WTC11 (cell line): ENCODE data around the gene C4orf50. TPM values are rescaled to one million over a fixed set of nuclear protein-coding genes. Genes with fewer than 3 reads are reported as not detected.

ENCODE experiments used
- ATAC-seq: fragments of 200-7000 bp; cut with Tn5 transposase; 2 replicates; pipeline ENCODE4 v1.10.0; 2021; ENCODE audit warnings: mild to moderate bottlenecking, moderate library complexity
- CTCF ChIA-PET: fragments of 300-600 bp; sonication (Branson Sonifier 250); formaldehyde crosslinking; loops from one replicate; lab custom pipeline; 2021; ENCODE audit warnings: antibody characterized with exemption; lab: Charles Lee
- POLR2A ChIA-PET: fragments of 350-600 bp; sonication (Branson Sonifier 250); formaldehyde crosslinking; loops from one replicate; lab custom pipeline; 2021; ENCODE audit warnings: antibody characterized with exemption; lab: Charles Lee
- DNase-seq: peaks from one replicate; pipeline ENCODE4 v3.0.0; 2021; ENCODE audit warnings: low spot score
- H3K27ac Mint-ChIP-seq: 2 replicates; pipeline ENCODE4 v1.8.0; 2021; ENCODE audit warnings: mixed read lengths
- H3K27me3 Mint-ChIP-seq: 2 replicates; pipeline ENCODE4 v1.8.0; 2021; ENCODE audit warnings: low read depth, mild to moderate bottlenecking, moderate library complexity, mixed read lengths
- H3K36me3 Mint-ChIP-seq: 2 replicates; pipeline ENCODE4 v1.8.0; 2021; ENCODE audit warnings: mixed read lengths
- H3K4me1 Mint-ChIP-seq: 2 replicates; pipeline ENCODE4 v1.8.0; 2022; ENCODE audit warnings: mixed read lengths
- H3K4me3 Mint-ChIP-seq: 2 replicates; pipeline ENCODE4 v1.8.0; 2021; ENCODE audit warnings: mild to moderate bottlenecking, moderate library complexity, mixed read lengths
- H3K9me3 Mint-ChIP-seq: 2 replicates; pipeline ENCODE4 v1.8.0; 2021; ENCODE audit warnings: mixed read lengths
- GTF2I ChIP-seq: fragments of 250-450 bp; sonication (Bioruptor Pico); conservative IDR thresholded peaks from 2 replicates; pipeline ENCODE4 v1.4.0; 2021; ENCODE audit warnings: mild to moderate bottlenecking
- NFYB ChIP-seq: sonication (generic); formaldehyde crosslinking; conservative IDR thresholded peaks from 2 replicates; pipeline ENCODE4 v1.8.0; 2022; ENCODE audit warnings: low read depth, missing genetic modification reagents
- SMAD3 ChIP-seq: sonication (generic); formaldehyde crosslinking; IDR thresholded peaks from 2 replicates; pipeline ENCODE4 v1.8.0; 2022; ENCODE audit warnings: missing genetic modification reagents, mild to moderate bottlenecking, borderline replicate concordance
- TP53 ChIP-seq: sonication (generic); formaldehyde crosslinking; IDR thresholded peaks from 2 replicates; pipeline ENCODE4 v1.8.1; 2023; ENCODE audit warnings: mild to moderate bottlenecking, missing genetic modification reagents
- ZBTB21 ChIP-seq: sonication (generic); formaldehyde crosslinking; IDR thresholded peaks from 2 replicates; pipeline ENCODE4 v1.8.1; 2023; ENCODE audit warnings: mild to moderate bottlenecking, missing genetic modification reagents, borderline replicate concordance
- ZNF232 ChIP-seq: sonication (generic); formaldehyde crosslinking; IDR thresholded peaks from 2 replicates; pipeline ENCODE4 v1.8.0; 2022; ENCODE audit warnings: mild to moderate bottlenecking, missing genetic modification reagents
- ZNF317 ChIP-seq: sonication (generic); formaldehyde crosslinking; IDR thresholded peaks from 2 replicates; pipeline ENCODE4 v1.8.1; 2023; ENCODE audit warnings: low read depth, mild to moderate bottlenecking, moderate library complexity, missing genetic modification reagents, borderline replicate concordance
- ZNF396 ChIP-seq: fragments of 250-450 bp; sonication (Bioruptor Pico); IDR thresholded peaks from 2 replicates; pipeline ENCODE4 v1.8.0; 2021; ENCODE audit warnings: mild to moderate bottlenecking, moderate library complexity, borderline replicate concordance
- ZNF423 ChIP-seq: fragments of 250-450 bp; sonication (Bioruptor Pico); IDR thresholded peaks from 2 replicates; pipeline ENCODE4 v2.1.2; 2022; ENCODE audit warnings: mild to moderate bottlenecking, moderate library complexity
- total RNA-seq: library from RNA; stranded (reverse); gene quantifications from 3 replicates; pipeline ENCODE4 v1.2.3, GENCODE V29; 2021
- TF ChIP-seq, protein P1 (sequence below): fragments of 250-450 bp; sonication (Bioruptor Pico); IDR thresholded peaks from 2 replicates; pipeline ENCODE4 v1.9.0; 2021; ENCODE audit warnings: mild to moderate bottlenecking
- TF ChIP-seq, protein P2 (sequence below): sonication (generic); formaldehyde crosslinking; conservative IDR thresholded peaks from 2 replicates; pipeline ENCODE4 v1.8.1; 2022; ENCODE audit warnings: mild to moderate bottlenecking, missing genetic modification reagents
- TF ChIP-seq, protein P3 (sequence below): fragments of 250-450 bp; sonication (Bioruptor Pico); IDR thresholded peaks from 2 replicates; pipeline ENCODE4 v1.8.0; 2021; ENCODE audit warnings: mild to moderate bottlenecking
- TF ChIP-seq, protein P4 (sequence below): sonication (generic); formaldehyde crosslinking; IDR thresholded peaks from 2 replicates; pipeline ENCODE4 v1.8.1; 2023; ENCODE audit warnings: mild to moderate bottlenecking, missing genetic modification reagents
- TF ChIP-seq, protein P5 (sequence below): fragments of 250-450 bp; sonication (Bioruptor Pico); IDR thresholded peaks from 2 replicates; pipeline ENCODE4 v2.1.2; 2022; ENCODE audit warnings: mild to moderate bottlenecking, moderate library complexity

Gene C4orf50
- total RNA-seq, 1 experiment from 2014 or later: 0.17 TPM

DNA sequence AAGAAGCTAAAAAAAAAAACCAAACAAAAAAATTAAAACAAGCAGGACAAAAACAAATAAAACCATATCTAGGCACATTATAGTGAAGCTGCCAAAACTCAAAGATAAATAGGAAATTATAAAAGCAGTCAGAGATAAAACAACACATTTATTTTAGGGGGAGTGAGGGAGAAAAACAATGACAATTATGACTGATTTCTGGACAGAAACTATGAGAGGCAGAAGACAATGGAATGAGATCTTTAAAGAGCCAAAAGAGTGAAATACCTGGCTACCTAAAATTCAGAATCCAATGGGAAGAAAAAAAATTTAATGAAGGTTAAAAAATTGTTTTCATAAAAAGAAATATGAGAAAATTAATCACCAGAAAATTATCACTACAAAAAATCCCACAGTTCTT lies 33.4 kb downstream of the C4orf50 start:
- Mint-ChIP-seq H3K36me3 (peaks cover 17% of the 10 kb centered on the region), H3K4me3 (no peak overlapping the region), H3K27ac (no peak overlapping the region), H3K27me3 (peaks cover 28% of the 10 kb centered on the region), H3K4me1 (no peaks in the 10 kb centered on the region; the same call in 1 of the 2 replicates), H3K9me3 (peaks cover 29% of the 10 kb centered on the region)
- ChIA-PET POLR2A (no interaction called here), CTCF (no interaction called here)
- ATAC-seq: no peak
- no peak for DNase-seq
- TF ChIP-seq NFYB: no peak
- peak; percentile 92 for TF ChIP-seq ZNF317

DNA sequence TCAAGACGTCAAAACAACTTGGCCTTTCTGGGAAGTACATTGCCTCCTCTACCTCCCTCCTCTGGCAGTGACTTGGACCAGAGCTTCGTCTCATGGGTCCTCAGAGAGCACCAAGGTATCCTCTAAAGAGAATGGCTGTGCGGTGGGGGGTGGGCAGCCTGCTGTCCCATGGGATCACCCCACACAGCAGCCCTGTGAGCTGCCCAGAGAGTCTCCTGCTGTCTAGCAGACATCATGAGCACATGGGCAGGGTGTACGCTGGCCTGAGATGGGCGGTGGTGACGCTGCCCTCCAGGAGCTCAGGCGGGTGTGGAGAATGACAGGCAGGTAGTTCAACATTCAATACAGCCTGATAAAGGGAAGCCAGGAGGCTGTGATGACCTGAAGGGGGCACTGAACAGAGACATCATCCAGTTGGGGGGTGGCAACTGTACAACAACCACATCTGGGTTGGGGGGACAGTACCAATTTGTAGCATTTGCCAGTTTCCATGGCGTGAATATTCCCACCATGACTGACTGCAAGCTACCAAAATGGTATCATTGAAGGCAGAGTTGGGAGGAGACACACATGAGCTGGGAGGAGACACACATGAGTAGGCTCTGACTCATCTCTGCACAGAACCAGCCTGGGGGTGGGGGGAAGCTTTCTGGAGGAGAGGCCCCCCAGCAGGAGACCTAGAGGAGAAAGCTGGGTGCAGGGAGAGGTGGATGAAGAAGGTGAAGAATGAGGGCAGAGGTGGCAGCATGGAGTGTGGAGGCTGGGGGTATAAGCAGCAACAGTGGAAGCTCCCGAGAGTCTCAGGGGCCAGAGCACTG lies 35.9 kb downstream of the C4orf50 start:
- peaks cover 29% of the 10 kb centered on the region for H3K9me3 Mint-ChIP-seq
- ATAC-seq: no peak; the same call in 1 of the 2 replicates
- TF ChIP-seq ZNF396 (CRISPR knock-in tag): no peak
- TF ChIP-seq, protein P1, sequence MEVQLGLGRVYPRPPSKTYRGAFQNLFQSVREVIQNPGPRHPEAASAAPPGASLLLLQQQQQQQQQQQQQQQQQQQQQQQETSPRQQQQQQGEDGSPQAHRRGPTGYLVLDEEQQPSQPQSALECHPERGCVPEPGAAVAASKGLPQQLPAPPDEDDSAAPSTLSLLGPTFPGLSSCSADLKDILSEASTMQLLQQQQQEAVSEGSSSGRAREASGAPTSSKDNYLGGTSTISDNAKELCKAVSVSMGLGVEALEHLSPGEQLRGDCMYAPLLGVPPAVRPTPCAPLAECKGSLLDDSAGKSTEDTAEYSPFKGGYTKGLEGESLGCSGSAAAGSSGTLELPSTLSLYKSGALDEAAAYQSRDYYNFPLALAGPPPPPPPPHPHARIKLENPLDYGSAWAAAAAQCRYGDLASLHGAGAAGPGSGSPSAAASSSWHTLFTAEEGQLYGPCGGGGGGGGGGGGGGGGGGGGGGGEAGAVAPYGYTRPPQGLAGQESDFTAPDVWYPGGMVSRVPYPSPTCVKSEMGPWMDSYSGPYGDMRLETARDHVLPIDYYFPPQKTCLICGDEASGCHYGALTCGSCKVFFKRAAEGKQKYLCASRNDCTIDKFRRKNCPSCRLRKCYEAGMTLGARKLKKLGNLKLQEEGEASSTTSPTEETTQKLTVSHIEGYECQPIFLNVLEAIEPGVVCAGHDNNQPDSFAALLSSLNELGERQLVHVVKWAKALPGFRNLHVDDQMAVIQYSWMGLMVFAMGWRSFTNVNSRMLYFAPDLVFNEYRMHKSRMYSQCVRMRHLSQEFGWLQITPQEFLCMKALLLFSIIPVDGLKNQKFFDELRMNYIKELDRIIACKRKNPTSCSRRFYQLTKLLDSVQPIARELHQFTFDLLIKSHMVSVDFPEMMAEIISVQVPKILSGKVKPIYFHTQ: no peak
- no peak for TF ChIP-seq ZNF232 (CRISPR knock-in tag)
- TF ChIP-seq, protein P2, sequence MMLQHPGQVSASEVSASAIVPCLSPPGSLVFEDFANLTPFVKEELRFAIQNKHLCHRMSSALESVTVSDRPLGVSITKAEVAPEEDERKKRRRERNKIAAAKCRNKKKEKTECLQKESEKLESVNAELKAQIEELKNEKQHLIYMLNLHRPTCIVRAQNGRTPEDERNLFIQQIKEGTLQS (CRISPR knock-in tag): no peak
- TF ChIP-seq GTF2I: no peak
- TF ChIP-seq TP53 (CRISPR knock-in tag): no peak
- no peak for TF ChIP-seq ZBTB21 (CRISPR knock-in tag)
- TF ChIP-seq, protein P3, sequence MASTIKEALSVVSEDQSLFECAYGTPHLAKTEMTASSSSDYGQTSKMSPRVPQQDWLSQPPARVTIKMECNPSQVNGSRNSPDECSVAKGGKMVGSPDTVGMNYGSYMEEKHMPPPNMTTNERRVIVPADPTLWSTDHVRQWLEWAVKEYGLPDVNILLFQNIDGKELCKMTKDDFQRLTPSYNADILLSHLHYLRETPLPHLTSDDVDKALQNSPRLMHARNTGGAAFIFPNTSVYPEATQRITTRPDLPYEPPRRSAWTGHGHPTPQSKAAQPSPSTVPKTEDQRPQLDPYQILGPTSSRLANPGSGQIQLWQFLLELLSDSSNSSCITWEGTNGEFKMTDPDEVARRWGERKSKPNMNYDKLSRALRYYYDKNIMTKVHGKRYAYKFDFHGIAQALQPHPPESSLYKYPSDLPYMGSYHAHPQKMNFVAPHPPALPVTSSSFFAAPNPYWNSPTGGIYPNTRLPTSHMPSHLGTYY (CRISPR knock-in tag): no peak
- TF ChIP-seq, protein P4, sequence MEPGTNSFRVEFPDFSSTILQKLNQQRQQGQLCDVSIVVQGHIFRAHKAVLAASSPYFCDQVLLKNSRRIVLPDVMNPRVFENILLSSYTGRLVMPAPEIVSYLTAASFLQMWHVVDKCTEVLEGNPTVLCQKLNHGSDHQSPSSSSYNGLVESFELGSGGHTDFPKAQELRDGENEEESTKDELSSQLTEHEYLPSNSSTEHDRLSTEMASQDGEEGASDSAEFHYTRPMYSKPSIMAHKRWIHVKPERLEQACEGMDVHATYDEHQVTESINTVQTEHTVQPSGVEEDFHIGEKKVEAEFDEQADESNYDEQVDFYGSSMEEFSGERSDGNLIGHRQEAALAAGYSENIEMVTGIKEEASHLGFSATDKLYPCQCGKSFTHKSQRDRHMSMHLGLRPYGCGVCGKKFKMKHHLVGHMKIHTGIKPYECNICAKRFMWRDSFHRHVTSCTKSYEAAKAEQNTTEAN: no peak
- TF ChIP-seq, protein P5, sequence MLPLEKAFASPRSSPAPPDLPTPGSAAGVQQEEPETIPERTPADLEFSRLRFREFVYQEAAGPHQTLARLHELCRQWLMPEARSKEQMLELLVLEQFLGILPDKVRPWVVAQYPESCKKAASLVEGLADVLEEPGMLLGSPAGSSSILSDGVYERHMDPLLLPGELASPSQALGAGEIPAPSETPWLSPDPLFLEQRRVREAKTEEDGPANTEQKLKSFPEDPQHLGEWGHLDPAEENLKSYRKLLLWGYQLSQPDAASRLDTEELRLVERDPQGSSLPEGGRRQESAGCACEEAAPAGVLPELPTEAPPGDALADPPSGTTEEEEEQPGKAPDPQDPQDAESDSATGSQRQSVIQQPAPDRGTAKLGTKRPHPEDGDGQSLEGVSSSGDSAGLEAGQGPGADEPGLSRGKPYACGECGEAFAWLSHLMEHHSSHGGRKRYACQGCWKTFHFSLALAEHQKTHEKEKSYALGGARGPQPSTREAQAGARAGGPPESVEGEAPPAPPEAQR (CRISPR knock-in tag): no peak
- TF ChIP-seq SMAD3 (CRISPR knock-in tag): no peak
- TF ChIP-seq ZNF423 (CRISPR knock-in tag): no peak
- no peak for DNase-seq
- POLR2A ChIA-PET: no interaction called here
- no peak overlapping the region for H3K27ac Mint-ChIP-seq
- peaks cover 17% of the 10 kb centered on the region for H3K36me3 Mint-ChIP-seq
- CTCF ChIA-PET: interaction anchor here (0.8 to 3.2 kb wide), 9 partner anchors 9 to 349 kb away, joined by 3 to 15 read pairs (median 4); no protein-coding TSS in a partner anchor
- H3K4me3 Mint-ChIP-seq: no peak overlapping the region
- H3K27me3 Mint-ChIP-seq: peaks cover 13% of the 10 kb centered on the region
- peaks cover 2% of the 10 kb centered on the region; the same call in 1 of the 2 replicates for H3K4me1 Mint-ChIP-seq
